ENCODE measurements around the gene PTPRM. TPM values are rescaled to one million over a fixed set of nuclear protein-coding genes. Genes with fewer than 3 reads are reported as not detected.
A peak's percentile ranks its signal among the peaks of the same experiment; 100 is the strongest.

Gene PTPRM
- total and polyA plus RNA-seq, 2 of the 8 experiments (the other 6 are each of a cell fraction or from before 2014, with no cell fraction given), result 4.1 to 7.0 TPM

DNA sequence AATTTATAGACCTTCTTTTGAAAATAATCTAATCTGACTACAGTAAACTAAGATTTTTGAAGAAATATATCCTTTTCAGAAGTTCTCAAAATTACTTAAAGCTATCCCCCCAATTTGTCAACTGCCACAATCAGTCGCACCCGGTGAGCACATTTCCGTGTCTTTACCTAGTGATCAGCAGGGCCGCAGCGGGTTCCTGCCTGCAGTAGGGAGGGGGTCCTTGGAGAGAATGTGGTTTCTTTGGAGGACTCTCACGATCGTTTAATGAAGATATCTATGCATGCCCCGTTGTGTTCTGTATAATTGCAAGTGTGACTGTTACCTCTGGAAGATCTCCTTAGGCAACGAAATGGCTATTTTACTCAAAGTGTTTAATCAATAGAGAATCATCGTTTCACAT, 790.2 kb downstream of the PTPRM start:
- FAIRE-seq, result peak; percentile 52
- no peak overlapping the region for H3K4me3 ChIP-seq (ENCODE audit: extremely low read depth in 1 of 4, insufficient read depth in 2 of 4, low read depth in 3 of 4, low read length in 4 of 4)
- CTCF ChIA-PET (ENCODE audit: partially characterized antibody), result interaction anchor here (2.8 kb wide), 1 partner anchor 32 kb away, joined by 11 read pairs; no protein-coding TSS in a partner anchor
- no peak overlapping the region for H3K56ac ChIP-seq (replicated peaks; ENCODE audit: insufficient read length, low read depth, low read length)
- H2BK120ac ChIP-seq (replicated peaks; ENCODE audit: low read depth, low read length), result no peak overlapping the region
- no peaks in the 10 kb centered on the region for H3K36me3 ChIP-seq (ENCODE audit: control insufficient read depth in 2 of 4, insufficient read depth in 4 of 4, low read length in 3 of 4)
- H2AK5ac ChIP-seq (ENCODE audit: low read depth, low read length), result no peak overlapping the region
- POLR2A ChIA-PET (ENCODE audit: partially characterized antibody), result interaction anchor here (0.7 kb wide), 1 partner anchor 1316 kb away, joined by 4 read pairs; no protein-coding TSS in a partner anchor
- H3K23ac ChIP-seq (ENCODE audit: insufficient read length), result no peak overlapping the region
- TF ChIP-seq PHF8 (conservative IDR thresholded peaks at IDR 0.05; ENCODE audit: low read depth, low read length) (no peak), HDAC6 (IDR thresholded peaks at IDR 0.05; ENCODE audit: low read depth, low read length) (no peak), HDAC2 (IDR thresholded peaks at IDR 0.05; ENCODE audit: borderline replicate concordance in 1 of 2, low read depth in 2 of 2, low read length in 2 of 2) (no peak), ZNF274 (IDR thresholded peaks at IDR 0.05; ENCODE audit: borderline replicate concordance, extremely low read depth, low read length) (no peak), RXRA (IDR thresholded peaks at IDR 0.05; ENCODE audit: insufficient read depth, low read depth, low read length) (no peak)
- H4K5ac ChIP-seq (ENCODE audit: insufficient read length, low read depth, low read length), result no peak overlapping the region
- no peaks in the 10 kb centered on the region for H3K27me3 ChIP-seq (replicated peaks in 1 of 4; ENCODE audit: control insufficient read depth in 3 of 4, extremely low read depth in 1 of 4, insufficient read depth in 3 of 4, low read length in 3 of 4)
- no peak overlapping the region for H2BK5ac ChIP-seq (ENCODE audit: low read depth, low read length)
- H2BK12ac ChIP-seq (ENCODE audit: low read depth, low read length), result no peak overlapping the region
- H3K79me2 ChIP-seq (ENCODE audit: control insufficient read depth in 1 of 2, insufficient read depth in 2 of 2, low read length in 2 of 2), result no peaks in the 10 kb centered on the region
- H3K9me3 ChIP-seq (ENCODE audit: insufficient read depth in 2 of 2, low read depth in 1 of 2, low read length in 1 of 2), result no peaks in the 10 kb centered on the region
- H3K9ac ChIP-seq (replicated peaks in 1 of 4; ENCODE audit: extremely low read depth in 1 of 4, low read depth in 3 of 4, low read length in 3 of 4), result no peak overlapping the region
- H3K79me1 ChIP-seq (ENCODE audit: low read depth, low read length), result no peaks in the 10 kb centered on the region
- no peaks in the 10 kb centered on the region for H4K20me1 ChIP-seq (replicated peaks in 1 of 2; ENCODE audit: control insufficient read depth in 1 of 2, insufficient read depth in 2 of 2, low read length in 2 of 2)
- H2AFZ ChIP-seq (ENCODE audit: low read length), result no peak overlapping the region
- no peak overlapping the region for H2BK15ac ChIP-seq (ENCODE audit: low read length)
- 51% methylated on average over 10 of the region's 10 CpGs; no CpG with 5 or more reads in 1 of the 2 experiments for WGBS, 2 experiments (ENCODE audit: extremely low coverage in 1 of 2, insufficient coverage in 1 of 2, insufficient read length in 1 of 2, insufficient replicate concordance in 2 of 2, low coverage in 1 of 2, low lambda C conversion rate in 2 of 2, missing lambda C conversion rate in 1 of 2)
- no peak overlapping the region for H3K27ac ChIP-seq (ENCODE audit: low read depth, low read length)
- no peak overlapping the region for H3K4ac ChIP-seq (replicated peaks; ENCODE audit: insufficient read length, low read depth, low read length)
- H3K14ac ChIP-seq (ENCODE audit: insufficient read length), result no peak overlapping the region
- H4K91ac ChIP-seq (replicated peaks; ENCODE audit: insufficient read length, low read length), result no peak overlapping the region
- H3K4me2 ChIP-seq (ENCODE audit: insufficient read depth in 1 of 2, low read depth in 2 of 2, low read length in 2 of 2), result no peak overlapping the region
- H4K8ac ChIP-seq (ENCODE audit: extremely low read depth, insufficient read depth, low read length), result no peak overlapping the region
- DNase-seq (ENCODE audit: low read depth in 1 of 2, low spot score in 2 of 2), result no peak
- no peak overlapping the region for H2BK20ac ChIP-seq (ENCODE audit: low read length)
- H3K23me2 ChIP-seq (ENCODE audit: low read depth, low read length), result no peaks in the 10 kb centered on the region
- no peak overlapping the region for H3K18ac ChIP-seq (ENCODE audit: extremely low read depth, low read length)
- peaks cover 3 to 15% (median 7%) of the 10 kb centered on the region in 4 experiments; a peak in 6 of 7 replicates for H3K4me1 ChIP-seq (replicated peaks in 1 of 4; ENCODE audit: control insufficient read depth in 3 of 4, insufficient read depth in 4 of 4, low read length in 3 of 4)
